WTC11 (cell line): ENCODE data around the gene SEC22C. TPM values are rescaled to one million over a fixed set of nuclear protein-coding genes. Genes with fewer than 3 reads are reported as not detected.

ENCODE experiments used
- ATAC-seq: fragments of 200-7000 bp; cut with Tn5 transposase; 2 replicates; pipeline ENCODE4 v1.10.0; 2021; ENCODE audit warnings: mild to moderate bottlenecking, moderate library complexity
- CTCF ChIA-PET: fragments of 300-600 bp; sonication (Branson Sonifier 250); formaldehyde crosslinking; loops from one replicate; lab custom pipeline; 2021; ENCODE audit warnings: antibody characterized with exemption; lab: Charles Lee
- POLR2A ChIA-PET: fragments of 350-600 bp; sonication (Branson Sonifier 250); formaldehyde crosslinking; loops from one replicate; lab custom pipeline; 2021; ENCODE audit warnings: antibody characterized with exemption; lab: Charles Lee
- DNase-seq: peaks from one replicate; pipeline ENCODE4 v3.0.0; 2021; ENCODE audit warnings: low spot score
- H3K27ac Mint-ChIP-seq: 2 replicates; pipeline ENCODE4 v1.8.0; 2021; ENCODE audit warnings: mixed read lengths
- H3K27me3 Mint-ChIP-seq: 2 replicates; pipeline ENCODE4 v1.8.0; 2021; ENCODE audit warnings: low read depth, mild to moderate bottlenecking, moderate library complexity, mixed read lengths
- H3K36me3 Mint-ChIP-seq: 2 replicates; pipeline ENCODE4 v1.8.0; 2021; ENCODE audit warnings: mixed read lengths
- H3K4me1 Mint-ChIP-seq: 2 replicates; pipeline ENCODE4 v1.8.0; 2022; ENCODE audit warnings: mixed read lengths
- H3K4me3 Mint-ChIP-seq: 2 replicates; pipeline ENCODE4 v1.8.0; 2021; ENCODE audit warnings: mild to moderate bottlenecking, moderate library complexity, mixed read lengths
- H3K9me3 Mint-ChIP-seq: 2 replicates; pipeline ENCODE4 v1.8.0; 2021; ENCODE audit warnings: mixed read lengths
- ESRRA ChIP-seq: sonication (generic); formaldehyde crosslinking; IDR thresholded peaks from 2 replicates; pipeline ENCODE4 v1.8.1; 2022; ENCODE audit warnings: mild to moderate bottlenecking, missing genetic modification reagents, borderline replicate concordance
- HMGA2 ChIP-seq: fragments of 250-450 bp; sonication (Bioruptor Pico); IDR thresholded peaks from 2 replicates; pipeline ENCODE4 v1.4.0; 2021; ENCODE audit warnings: mild to moderate bottlenecking, moderate library complexity
- JAZF1 ChIP-seq: fragments of 250-450 bp; sonication (Bioruptor Pico); IDR thresholded peaks from 2 replicates; pipeline ENCODE4 v1.9.0; 2021; ENCODE audit warnings: moderate library complexity, mild to moderate bottlenecking, inconsistent platforms
- JUN ChIP-seq: sonication (generic); formaldehyde crosslinking; IDR thresholded peaks from 2 replicates; pipeline ENCODE4 v1.8.0; 2023; ENCODE audit warnings: mild to moderate bottlenecking, missing genetic modification reagents
- KAT7 ChIP-seq: sonication (generic); formaldehyde crosslinking; IDR thresholded peaks from 2 replicates; pipeline ENCODE4 v1.8.1; 2023; ENCODE audit warnings: missing genetic modification reagents, mild to moderate bottlenecking, borderline replicate concordance
- OVOL2 ChIP-seq: fragments of 250-450 bp; sonication (Bioruptor Pico); IDR thresholded peaks from 2 replicates; pipeline ENCODE4 v1.9.0; 2021; ENCODE audit warnings: mild to moderate bottlenecking, borderline replicate concordance
- SMAD3 ChIP-seq: sonication (generic); formaldehyde crosslinking; IDR thresholded peaks from 2 replicates; pipeline ENCODE4 v1.8.0; 2022; ENCODE audit warnings: missing genetic modification reagents, mild to moderate bottlenecking, borderline replicate concordance
- TEAD1 ChIP-seq: sonication (generic); formaldehyde crosslinking; IDR thresholded peaks from 2 replicates; pipeline ENCODE4 v1.8.0; 2022; ENCODE audit warnings: mild to moderate bottlenecking, missing genetic modification reagents
- ZNF138 ChIP-seq: sonication (generic); formaldehyde crosslinking; conservative IDR thresholded peaks from 2 replicates; pipeline ENCODE4 v1.8.1; 2022; ENCODE audit warnings: mild to moderate bottlenecking, moderate library complexity, missing genetic modification reagents
- ZNF263 ChIP-seq: sonication (generic); formaldehyde crosslinking; IDR thresholded peaks from 2 replicates; pipeline ENCODE4 v1.8.1; 2022; ENCODE audit warnings: low read depth, mild to moderate bottlenecking, moderate library complexity, missing genetic modification reagents
- total RNA-seq: library from RNA; stranded (reverse); gene quantifications from 3 replicates; pipeline ENCODE4 v1.2.3, GENCODE V29; 2021
- TF ChIP-seq, protein P1 (sequence below): sonication (generic); formaldehyde crosslinking; IDR thresholded peaks from 2 replicates; pipeline ENCODE4 v1.8.0; 2022; ENCODE audit warnings: mild to moderate bottlenecking, missing genetic modification reagents
- TF ChIP-seq, protein P2 (sequence below): fragments of 200-600 bp; IDR thresholded peaks from 2 replicates; pipeline ENCODE4 v1.8.0; 2022; ENCODE audit warnings: antibody characterized with exemption
- TF ChIP-seq, protein P3 (sequence below): sonication (generic); formaldehyde crosslinking; IDR thresholded peaks from 2 replicates; pipeline ENCODE4 v1.8.0; 2022; ENCODE audit warnings: missing genetic modification reagents
- TF ChIP-seq, protein P4 (sequence below): sonication (generic); formaldehyde crosslinking; IDR thresholded peaks from 2 replicates; pipeline ENCODE4 v1.8.1; 2023; ENCODE audit warnings: mild to moderate bottlenecking, moderate library complexity, missing genetic modification reagents
- TF ChIP-seq, protein P5 (sequence below): sonication (generic); formaldehyde crosslinking; conservative IDR thresholded peaks from 2 replicates; pipeline ENCODE4 v1.8.1; 2022; ENCODE audit warnings: mild to moderate bottlenecking, missing genetic modification reagents
- TF ChIP-seq, protein P6 (sequence below): sonication (generic); formaldehyde crosslinking; conservative IDR thresholded peaks from 2 replicates; pipeline ENCODE4 v1.8.1; 2023; ENCODE audit warnings: mild to moderate bottlenecking, low read depth, missing genetic modification reagents, moderate library complexity
- TF ChIP-seq, protein P7 (sequence below): fragments of 250-450 bp; sonication (Bioruptor Pico); IDR thresholded peaks from 2 replicates; pipeline ENCODE4 v1.9.0; 2021; ENCODE audit warnings: mild to moderate bottlenecking
- TF ChIP-seq, protein P8 (sequence below): fragments of 250-450 bp; sonication (Bioruptor Pico); IDR thresholded peaks from 2 replicates; pipeline ENCODE4 v1.8.0; 2021; ENCODE audit warnings: mild to moderate bottlenecking

SEC22C gene
- total RNA-seq, 1 experiment from 2014 or later, result 37.0 TPM

DNA sequence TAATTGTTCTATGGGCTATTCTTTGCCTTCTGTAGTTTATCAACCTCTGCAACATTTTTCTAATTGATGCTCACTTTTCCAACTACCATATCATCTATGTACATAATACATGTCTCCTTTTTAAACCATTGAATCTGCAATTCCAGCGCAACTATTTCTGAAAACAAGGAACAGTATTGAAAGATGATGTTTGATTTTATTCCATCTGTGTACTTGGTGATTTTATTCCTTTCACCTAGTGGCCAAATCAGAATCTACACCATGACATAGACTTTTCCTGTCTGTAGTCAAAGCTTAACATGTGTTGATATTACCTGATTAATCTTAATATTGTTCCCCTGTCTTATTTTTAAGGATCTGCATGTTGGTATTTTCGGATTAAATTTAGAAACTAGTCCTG, 31.7 kb upstream of the SEC22C start:
- H3K9me3 Mint-ChIP-seq, result no peaks in the 10 kb centered on the region
- peaks cover 12% of the 10 kb centered on the region for H3K36me3 Mint-ChIP-seq
- H3K4me1 Mint-ChIP-seq, result peaks cover 18% of the 10 kb centered on the region
- TF ChIP-seq, protein P1, sequence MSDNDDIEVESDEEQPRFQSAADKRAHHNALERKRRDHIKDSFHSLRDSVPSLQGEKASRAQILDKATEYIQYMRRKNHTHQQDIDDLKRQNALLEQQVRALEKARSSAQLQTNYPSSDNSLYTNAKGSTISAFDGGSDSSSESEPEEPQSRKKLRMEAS (CRISPR knock-in tag), result no peak
- TF ChIP-seq, protein P2, sequence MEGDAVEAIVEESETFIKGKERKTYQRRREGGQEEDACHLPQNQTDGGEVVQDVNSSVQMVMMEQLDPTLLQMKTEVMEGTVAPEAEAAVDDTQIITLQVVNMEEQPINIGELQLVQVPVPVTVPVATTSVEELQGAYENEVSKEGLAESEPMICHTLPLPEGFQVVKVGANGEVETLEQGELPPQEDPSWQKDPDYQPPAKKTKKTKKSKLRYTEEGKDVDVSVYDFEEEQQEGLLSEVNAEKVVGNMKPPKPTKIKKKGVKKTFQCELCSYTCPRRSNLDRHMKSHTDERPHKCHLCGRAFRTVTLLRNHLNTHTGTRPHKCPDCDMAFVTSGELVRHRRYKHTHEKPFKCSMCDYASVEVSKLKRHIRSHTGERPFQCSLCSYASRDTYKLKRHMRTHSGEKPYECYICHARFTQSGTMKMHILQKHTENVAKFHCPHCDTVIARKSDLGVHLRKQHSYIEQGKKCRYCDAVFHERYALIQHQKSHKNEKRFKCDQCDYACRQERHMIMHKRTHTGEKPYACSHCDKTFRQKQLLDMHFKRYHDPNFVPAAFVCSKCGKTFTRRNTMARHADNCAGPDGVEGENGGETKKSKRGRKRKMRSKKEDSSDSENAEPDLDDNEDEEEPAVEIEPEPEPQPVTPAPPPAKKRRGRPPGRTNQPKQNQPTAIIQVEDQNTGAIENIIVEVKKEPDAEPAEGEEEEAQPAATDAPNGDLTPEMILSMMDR, result 0 out of 2 replicates have a peak, but pooled peaks have one; percentile 15
- TF ChIP-seq, all 79 proteins: peak for 1
- Mint-ChIP-seq H3K27me3 (no peaks in the 10 kb centered on the region), H3K4me3 (no peak overlapping the region), H3K27ac (peak overlapping the region; percentile 1; the same call in 1 of the 2 replicates)
- ATAC-seq, result peak; percentile 39; the same call in 1 of the 2 replicates
- ChIA-PET CTCF (interaction anchor here (0.6 to 2.1 kb wide), 15 partner anchors 10 to 142 kb away, joined by 3 to 17 read pairs (median 4); partner anchors contain the start of genes NKTR, SEC22C and SS18L2), POLR2A (interaction anchor here (1.0 kb wide), 1 partner anchor 13 kb away, joined by 3 read pairs; the partner anchor contains the start of gene NKTR)
- DNase-seq, result no peak

DNA sequence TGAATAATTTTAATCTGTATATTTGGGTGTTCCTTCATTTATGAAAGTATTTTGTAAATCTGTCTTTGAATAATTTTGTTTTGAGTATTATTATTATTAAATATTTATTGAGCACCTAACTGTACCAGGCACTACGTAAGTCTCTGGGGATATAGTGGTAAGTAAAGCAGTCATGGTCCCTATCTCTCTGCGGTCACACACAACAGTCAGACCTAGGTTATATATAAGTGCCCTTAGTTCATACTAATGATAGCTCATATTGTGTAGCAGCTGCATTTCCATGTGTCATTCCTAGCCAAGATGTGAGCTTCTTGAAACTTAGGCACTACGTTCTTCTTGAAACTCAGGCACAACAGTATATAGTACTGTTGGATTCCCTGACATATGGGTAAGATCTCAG, 31.2 kb upstream of the SEC22C start:
- DNase-seq, result no peak
- H3K27ac Mint-ChIP-seq, result peak overlapping the region; percentile 17; the same call in 1 of the 2 replicates
- no peaks in the 10 kb centered on the region for H3K9me3 Mint-ChIP-seq
- no peaks in the 10 kb centered on the region for H3K27me3 Mint-ChIP-seq
- POLR2A ChIA-PET, result interaction anchor here (1.0 kb wide), 1 partner anchor 13 kb away, joined by 3 read pairs; the partner anchor contains the start of gene NKTR
- no peak for ATAC-seq
- CTCF ChIA-PET, result interaction anchor here (0.6 to 2.1 kb wide), 11 partner anchors 10 to 142 kb away, joined by 3 to 17 read pairs (median 5); partner anchors contain the start of genes NKTR, SEC22C and SS18L2
- no peak overlapping the region for H3K4me3 Mint-ChIP-seq
- TF ChIP-seq, protein P3, sequence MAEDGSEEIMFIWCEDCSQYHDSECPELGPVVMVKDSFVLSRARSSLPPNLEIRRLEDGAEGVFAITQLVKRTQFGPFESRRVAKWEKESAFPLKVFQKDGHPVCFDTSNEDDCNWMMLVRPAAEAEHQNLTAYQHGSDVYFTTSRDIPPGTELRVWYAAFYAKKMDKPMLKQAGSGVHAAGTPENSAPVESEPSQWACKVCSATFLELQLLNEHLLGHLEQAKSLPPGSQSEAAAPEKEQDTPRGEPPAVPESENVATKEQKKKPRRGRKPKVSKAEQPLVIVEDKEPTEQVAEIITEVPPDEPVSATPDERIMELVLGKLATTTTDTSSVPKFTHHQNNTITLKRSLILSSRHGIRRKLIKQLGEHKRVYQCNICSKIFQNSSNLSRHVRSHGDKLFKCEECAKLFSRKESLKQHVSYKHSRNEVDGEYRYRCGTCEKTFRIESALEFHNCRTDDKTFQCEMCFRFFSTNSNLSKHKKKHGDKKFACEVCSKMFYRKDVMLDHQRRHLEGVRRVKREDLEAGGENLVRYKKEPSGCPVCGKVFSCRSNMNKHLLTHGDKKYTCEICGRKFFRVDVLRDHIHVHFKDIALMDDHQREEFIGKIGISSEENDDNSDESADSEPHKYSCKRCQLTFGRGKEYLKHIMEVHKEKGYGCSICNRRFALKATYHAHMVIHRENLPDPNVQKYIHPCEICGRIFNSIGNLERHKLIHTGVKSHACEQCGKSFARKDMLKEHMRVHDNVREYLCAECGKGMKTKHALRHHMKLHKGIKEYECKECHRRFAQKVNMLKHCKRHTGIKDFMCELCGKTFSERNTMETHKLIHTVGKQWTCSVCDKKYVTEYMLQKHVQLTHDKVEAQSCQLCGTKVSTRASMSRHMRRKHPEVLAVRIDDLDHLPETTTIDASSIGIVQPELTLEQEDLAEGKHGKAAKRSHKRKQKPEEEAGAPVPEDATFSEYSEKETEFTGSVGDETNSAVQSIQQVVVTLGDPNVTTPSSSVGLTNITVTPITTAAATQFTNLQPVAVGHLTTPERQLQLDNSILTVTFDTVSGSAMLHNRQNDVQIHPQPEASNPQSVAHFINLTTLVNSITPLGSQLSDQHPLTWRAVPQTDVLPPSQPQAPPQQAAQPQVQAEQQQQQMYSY (CRISPR knock-in tag), result no peak
- TF ChIP-seq ZNF263 (CRISPR knock-in tag) (no peak), ZNF138 (CRISPR knock-in tag) (no peak), ESRRA (CRISPR knock-in tag) (no peak), SMAD3 (CRISPR knock-in tag) (no peak), HMGA2 (CRISPR knock-in tag) (no peak), JUN (CRISPR knock-in tag) (no peak), OVOL2 (CRISPR knock-in tag) (no peak), TEAD1 (CRISPR knock-in tag) (no peak), JAZF1 (CRISPR knock-in tag) (no peak), KAT7 (CRISPR knock-in tag) (no peak)
- TF ChIP-seq, protein P4, sequence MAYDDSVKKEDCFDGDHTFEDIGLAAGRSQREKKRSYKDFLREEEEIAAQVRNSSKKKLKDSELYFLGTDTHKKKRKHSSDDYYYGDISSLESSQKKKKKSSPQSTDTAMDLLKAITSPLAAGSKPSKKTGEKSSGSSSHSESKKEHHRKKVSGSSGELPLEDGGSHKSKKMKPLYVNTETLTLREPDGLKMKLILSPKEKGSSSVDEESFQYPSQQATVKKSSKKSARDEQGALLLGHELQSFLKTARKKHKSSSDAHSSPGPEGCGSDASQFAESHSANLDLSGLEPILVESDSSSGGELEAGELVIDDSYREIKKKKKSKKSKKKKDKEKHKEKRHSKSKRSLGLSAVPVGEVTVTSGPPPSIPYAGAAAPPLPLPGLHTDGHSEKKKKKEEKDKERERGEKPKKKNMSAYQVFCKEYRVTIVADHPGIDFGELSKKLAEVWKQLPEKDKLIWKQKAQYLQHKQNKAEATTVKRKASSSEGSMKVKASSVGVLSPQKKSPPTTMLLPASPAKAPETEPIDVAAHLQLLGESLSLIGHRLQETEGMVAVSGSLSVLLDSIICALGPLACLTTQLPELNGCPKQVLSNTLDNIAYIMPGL (CRISPR knock-in tag), result no peak
- TF ChIP-seq, protein P5, sequence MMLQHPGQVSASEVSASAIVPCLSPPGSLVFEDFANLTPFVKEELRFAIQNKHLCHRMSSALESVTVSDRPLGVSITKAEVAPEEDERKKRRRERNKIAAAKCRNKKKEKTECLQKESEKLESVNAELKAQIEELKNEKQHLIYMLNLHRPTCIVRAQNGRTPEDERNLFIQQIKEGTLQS (CRISPR knock-in tag), result no peak
- TF ChIP-seq, protein P6, sequence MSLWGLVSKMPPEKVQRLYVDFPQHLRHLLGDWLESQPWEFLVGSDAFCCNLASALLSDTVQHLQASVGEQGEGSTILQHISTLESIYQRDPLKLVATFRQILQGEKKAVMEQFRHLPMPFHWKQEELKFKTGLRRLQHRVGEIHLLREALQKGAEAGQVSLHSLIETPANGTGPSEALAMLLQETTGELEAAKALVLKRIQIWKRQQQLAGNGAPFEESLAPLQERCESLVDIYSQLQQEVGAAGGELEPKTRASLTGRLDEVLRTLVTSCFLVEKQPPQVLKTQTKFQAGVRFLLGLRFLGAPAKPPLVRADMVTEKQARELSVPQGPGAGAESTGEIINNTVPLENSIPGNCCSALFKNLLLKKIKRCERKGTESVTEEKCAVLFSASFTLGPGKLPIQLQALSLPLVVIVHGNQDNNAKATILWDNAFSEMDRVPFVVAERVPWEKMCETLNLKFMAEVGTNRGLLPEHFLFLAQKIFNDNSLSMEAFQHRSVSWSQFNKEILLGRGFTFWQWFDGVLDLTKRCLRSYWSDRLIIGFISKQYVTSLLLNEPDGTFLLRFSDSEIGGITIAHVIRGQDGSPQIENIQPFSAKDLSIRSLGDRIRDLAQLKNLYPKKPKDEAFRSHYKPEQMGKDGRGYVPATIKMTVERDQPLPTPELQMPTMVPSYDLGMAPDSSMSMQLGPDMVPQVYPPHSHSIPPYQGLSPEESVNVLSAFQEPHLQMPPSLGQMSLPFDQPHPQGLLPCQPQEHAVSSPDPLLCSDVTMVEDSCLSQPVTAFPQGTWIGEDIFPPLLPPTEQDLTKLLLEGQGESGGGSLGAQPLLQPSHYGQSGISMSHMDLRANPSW (CRISPR knock-in tag), result no peak
- TF ChIP-seq, protein P7, sequence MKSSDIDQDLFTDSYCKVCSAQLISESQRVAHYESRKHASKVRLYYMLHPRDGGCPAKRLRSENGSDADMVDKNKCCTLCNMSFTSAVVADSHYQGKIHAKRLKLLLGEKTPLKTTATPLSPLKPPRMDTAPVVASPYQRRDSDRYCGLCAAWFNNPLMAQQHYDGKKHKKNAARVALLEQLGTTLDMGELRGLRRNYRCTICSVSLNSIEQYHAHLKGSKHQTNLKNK, result no peak
- TF ChIP-seq, protein P8, sequence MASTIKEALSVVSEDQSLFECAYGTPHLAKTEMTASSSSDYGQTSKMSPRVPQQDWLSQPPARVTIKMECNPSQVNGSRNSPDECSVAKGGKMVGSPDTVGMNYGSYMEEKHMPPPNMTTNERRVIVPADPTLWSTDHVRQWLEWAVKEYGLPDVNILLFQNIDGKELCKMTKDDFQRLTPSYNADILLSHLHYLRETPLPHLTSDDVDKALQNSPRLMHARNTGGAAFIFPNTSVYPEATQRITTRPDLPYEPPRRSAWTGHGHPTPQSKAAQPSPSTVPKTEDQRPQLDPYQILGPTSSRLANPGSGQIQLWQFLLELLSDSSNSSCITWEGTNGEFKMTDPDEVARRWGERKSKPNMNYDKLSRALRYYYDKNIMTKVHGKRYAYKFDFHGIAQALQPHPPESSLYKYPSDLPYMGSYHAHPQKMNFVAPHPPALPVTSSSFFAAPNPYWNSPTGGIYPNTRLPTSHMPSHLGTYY (CRISPR knock-in tag), result no peak
- peaks cover 11% of the 10 kb centered on the region for H3K36me3 Mint-ChIP-seq
- peaks cover 18% of the 10 kb centered on the region for H3K4me1 Mint-ChIP-seq
